Pulmonary artery endothelial cell (primary cell): ENCODE measurements around the gene HES6. TPM values are rescaled to one million over a fixed set of nuclear protein-coding genes. Genes with fewer than 3 reads are reported as not detected.
"Not testable (repeated sequence)": the region's sequence is repeated elsewhere in the genome, so short reads cannot be mapped to it uniquely, and the experiment has no call there.

Source experiments
- DNase-seq: peaks from one replicate; pipeline ENCODE4 v3.0.0-alpha.2; 2011; ENCODE audit warnings: low read depth, low spot score
- total RNA-seq: library from RNA; depleted of rRNA; stranded (reverse); fragments of >200 nt; gene quantifications from 2 replicates; pipeline ENCODE4 v1.2.3, GENCODE V29; 2014

HES6 gene
- total RNA-seq, 1 donor from 2014 or later, result 6.6 TPM

DNA sequence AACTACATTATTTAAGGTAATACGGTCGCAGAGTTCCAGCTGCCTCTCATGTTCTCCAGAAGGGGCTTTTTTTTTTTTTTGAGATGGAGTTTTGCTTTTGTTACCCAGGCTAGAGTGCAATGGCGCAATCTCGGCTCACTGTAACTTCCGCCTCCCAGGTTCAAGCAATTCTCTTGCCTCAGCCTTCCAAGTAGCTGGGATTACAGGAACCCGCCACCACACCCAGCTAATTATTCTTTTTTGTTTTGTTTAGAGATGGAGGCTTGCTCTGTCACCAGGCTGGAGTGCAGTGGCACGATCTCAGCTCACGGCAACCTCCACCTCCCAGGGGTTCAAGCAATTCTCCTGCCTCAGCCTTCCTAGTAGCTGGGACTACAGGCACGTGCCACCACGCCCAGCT is 33.6 kb upstream of the HES6 start:
- not testable (repeated sequence) for DNase-seq

DNA sequence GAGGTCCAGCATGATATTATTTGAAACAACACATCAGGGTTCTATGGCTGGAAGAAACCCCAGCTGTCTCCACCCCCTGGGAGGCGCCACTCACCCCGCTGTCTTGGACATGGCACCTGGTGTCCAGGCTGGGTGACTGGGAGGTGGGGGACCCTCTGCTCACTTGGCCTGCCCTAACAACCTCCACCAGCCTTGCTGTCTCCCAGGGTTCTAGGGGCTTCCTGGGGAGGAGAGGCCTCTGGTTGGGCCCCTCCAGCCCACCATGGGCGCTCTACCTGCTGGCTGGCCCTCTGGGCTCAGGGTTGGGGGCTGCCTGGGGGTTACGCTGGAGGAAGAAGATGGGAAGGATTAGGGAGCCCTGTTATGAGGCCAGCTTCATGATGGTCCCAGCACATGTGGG is 32.3 kb upstream of the HES6 start:
- no peak for DNase-seq

DNA sequence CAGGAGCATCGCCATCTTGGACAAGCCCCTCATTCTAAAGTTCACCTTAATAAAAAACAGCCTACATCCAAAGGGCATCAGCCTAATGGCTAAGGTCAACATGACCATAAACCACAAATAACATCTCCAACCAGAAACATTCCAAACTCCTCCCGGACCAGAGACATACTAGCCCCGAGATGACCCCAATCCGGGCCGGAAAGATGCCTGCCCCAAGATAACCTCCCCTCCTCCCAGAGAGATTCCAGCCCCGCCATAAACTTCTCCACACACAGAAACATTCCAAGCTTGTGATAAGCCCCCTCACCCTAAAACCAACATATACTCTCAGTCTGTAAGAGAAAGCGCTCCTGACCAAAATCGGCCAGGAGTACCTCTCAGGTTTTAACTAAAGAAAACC is 31.8 kb upstream of the HES6 start:
- not testable (repeated sequence) for DNase-seq

DNA sequence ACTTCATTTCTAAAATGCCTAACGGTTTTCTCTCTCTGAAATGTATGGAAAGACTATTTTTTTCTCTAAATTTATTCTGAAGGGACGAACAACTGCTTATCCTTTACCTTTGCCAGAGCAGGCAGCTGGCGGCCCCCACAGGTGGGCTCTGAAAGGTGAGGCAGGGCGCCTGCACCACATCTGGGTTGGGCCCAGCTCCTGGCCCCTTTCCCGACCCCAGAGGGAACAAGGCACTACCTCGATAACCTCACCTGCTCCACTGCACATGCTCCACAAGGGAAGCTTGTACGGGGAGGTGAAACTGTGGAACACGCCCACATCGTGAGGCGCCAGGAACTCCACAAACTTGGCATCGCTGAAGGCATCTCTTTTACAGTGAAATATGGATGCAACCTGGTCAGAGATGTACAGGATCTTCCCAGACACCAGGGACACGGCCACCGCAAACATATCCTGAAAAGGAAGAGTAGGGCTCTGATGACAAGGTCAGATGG is 31.3 kb upstream of the HES6 start:
- DNase-seq, result no peak

DNA sequence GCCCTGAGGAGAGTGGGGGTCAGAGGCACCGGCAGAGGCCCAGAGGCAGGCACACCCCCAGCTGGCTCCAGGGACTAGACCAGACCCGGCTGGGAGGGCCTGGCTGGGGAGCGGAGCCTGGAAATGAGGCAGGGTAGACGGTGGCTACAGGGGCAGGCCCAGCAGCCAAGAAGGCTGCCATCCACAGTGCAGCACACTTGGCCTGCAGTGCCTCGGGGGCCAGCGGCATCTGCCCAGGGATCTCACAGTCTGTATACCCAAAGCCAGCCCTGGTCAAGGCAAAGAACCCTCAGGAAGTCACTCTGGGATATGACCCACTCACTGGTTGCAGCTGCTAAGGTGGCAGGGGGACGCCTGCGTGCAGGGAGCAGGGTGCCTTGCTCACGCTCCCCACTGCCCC is 30.8 kb upstream of the HES6 start:
- no peak for DNase-seq

DNA sequence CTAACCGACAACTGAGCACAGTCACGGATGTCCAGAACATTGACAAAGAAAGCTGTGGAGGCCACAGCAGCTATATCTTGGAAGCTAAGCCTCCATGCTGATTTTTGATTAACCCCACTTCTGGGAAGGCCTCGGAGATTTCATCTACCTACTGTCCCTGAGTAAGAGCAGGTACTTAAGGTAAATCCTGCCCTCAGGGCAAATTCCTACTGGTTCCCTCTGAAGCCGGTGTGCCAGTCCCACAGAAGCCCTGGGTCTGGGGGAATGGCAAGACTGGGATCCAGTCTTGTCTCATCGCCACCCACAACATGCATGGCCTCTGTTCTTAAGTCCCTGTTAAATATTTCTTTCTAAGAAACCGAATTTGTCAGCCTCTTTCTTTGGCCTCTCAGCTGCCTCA is 29.9 kb upstream of the HES6 start:
- no peak for DNase-seq

DNA sequence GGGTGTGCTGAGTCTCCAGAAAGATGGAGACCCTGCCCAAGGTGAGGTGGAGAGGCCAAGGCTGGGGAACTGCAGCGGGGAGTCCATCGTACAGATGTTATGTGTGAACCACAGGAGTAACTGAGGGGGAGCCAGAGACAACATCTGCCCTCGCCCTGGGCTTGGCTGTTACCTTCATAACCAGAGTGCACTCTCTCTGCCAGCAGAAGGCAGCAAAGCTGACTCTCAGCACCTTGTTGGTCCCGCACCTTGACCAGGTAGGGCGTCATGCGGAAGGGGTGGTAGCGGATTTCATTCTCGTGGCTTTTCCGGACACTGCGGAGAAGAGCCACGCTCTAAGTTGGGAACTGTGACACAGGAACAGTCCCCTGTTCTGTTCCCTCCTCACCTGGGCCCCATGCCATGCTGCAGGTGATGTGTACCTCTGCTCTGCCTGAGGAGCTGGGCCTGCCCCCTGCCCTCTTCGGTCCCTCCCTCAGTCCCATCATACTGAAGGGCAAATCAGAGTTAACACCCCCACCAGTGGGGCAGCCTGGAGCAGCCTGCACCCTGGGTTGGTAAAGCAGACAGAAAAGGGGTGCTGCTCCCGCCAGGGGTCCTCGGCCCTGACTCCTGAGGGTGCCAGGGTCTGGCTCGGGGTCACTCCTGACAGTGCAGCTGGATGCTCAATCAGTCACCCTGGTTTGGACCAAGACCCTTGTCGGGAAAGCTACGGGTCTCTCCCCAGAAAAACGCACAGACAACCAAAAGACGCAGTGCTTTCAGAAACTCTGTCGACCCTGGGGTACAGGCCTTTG is 28.2 kb upstream of the HES6 start:
- DNase-seq, result no peak

DNA sequence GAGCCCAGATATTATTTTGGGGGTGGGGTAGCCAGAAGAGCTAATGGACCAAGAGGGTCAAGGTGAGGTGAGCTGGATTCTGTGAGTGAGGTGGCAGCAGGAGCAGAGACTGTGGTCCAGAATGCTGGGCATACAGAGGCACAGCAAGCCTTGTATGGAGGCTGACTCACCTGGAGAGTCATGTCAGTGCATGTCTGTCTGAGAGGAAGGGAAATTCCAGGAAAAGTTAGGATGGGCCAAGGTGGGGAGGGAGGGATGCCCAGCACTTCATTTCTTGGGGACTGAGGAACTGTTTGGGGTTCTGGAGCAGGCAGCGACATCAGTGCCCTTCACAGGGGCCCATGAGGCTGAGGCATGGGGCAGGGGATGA is 27.5 kb upstream of the HES6 start:
- DNase-seq, result no peak

DNA sequence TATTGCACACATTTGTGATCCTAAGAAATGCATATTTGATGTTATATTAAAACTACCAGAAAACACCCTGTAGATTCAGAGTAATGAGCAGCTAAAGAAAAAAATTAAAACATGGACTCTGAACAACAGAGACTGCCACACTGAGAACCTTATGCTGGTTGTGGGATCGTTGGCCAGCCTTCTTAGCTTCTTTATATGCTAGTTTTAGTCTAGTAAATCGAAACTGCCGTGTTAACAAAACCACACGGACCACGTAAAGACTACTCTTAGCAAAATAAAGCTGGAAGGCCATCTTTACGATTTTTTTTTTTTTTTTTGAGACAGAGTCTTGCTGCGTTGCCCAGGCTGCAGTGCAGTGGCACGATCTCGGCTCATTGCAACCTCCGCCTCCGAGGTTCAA is 25.8 kb upstream of the HES6 start:
- DNase-seq, result no peak

DNA sequence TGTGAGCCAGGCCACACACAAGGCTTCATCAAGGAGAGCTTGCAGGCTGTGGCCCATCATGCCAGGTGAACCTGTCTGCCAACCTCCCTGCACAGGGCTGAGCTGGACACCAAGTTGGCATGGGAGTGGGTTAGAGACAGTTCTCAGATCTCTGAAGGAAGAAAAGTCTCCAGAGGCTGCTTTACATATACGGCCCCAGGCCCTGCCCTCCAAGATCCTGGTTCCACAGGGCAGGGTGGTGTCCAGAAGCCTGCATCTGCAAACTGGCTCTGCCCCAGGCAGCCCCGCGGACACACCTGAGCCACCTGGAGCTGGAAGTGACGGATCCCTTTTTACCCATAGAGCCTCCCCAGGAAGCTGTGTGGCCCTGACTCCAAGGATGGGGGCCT is 24.2 kb upstream of the HES6 start:
- DNase-seq, result no peak

DNA sequence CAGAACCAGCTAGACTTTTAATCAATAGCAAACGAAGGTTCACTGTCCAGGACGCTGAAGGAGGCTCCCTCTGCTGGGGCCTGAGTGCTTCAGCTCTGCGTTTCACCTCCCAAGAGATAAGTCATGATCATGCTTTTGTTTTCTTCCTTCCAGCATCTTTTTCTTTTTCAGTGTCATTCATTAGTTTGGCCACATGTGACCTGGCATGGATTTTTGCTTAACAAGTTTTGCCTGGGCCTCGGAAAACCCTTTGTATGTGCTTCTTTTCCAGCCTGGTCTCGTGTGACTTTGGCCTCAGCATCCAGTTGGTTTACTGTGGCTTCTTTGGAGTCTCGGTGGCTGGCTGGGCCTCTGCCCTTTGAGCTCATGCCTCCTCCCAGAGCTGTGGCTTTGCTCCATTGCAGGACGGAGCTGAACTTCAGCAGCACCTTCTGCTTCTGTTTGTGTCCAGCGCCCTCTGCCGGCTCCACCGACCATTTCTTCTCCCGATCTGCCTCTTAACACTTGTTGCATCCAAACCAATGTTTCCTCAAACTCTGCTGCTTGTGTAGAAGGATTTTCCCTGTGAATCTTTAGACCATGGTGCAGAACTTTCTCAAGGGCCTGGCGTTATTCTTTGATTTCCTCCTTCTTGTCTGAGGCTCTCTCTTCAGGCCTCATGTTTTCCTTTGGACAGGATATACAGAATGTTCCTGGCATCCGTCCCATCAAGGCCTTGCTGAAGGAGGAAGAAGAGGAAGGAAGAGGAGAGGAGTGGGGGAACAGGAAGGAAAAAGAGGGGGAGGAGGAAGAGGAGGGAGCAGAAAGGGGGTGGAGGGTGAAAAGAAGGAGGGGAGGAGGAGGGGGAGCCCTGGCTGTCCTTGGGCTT is 23.6 kb upstream of the HES6 start:
- peak; percentile 81 for DNase-seq

DNA sequence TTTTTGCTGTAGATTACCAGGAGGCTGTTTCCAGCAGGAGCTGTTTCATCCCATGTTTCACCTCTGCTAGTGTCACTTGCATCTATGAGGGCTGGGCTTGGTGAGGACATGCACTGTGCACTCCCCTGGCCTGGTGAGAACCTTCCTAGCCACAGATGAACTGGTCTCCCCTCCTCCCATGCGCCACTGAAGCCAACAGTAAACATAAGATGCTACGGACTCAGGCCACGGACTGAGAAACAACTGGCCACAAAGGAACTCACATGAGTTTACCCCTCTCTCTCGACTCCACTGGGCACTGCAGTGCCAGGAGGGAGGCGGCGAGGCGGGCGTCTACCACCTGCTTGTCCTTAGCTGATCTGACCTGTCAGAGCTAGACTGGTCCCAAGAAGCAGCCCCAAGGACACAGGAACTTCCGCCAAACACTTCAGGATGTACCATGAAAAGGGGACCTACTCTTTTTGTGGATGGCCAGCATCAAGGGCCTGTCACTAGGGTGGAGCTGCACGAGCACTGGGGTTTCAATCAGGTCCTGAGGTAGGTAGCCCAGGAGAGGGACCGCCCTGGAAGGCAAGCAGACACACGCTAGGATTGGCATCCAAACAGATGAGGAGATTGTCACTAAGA is 22.8 kb upstream of the HES6 start:
- DNase-seq, result no peak

DNA sequence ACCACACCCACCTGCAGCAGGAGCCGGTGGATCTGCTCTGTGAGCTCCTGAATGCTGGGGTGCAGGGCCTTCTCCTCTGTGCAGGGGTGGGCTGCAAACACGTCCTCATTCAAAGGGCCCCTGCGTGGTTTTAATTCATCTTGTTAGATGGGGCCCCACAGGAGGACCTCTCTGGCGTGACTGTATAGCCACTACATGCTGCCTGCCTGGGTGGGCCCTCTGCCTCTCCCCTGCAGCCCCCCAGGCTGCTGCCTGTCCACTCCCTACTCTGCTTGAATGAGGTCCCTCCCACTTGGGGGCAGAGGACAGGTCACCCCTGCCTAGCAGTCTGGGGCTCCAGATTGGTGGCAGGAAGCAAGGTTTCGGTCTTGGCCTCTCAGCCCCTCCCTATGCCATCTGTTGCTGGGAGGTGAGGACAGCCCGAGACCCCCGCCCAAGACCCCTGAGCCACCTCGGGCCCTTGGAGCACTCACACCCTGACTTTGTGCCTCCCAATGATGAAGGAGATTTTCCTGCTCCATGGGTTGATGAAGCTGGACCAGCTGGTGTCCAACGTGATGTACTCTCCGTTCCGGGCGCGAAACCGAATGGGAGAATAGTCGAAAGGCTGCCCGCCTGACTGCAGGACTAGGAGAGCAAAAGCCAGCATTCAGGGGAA is 22.0 kb upstream of the HES6 start:
- DNase-seq, result no peak

DNA sequence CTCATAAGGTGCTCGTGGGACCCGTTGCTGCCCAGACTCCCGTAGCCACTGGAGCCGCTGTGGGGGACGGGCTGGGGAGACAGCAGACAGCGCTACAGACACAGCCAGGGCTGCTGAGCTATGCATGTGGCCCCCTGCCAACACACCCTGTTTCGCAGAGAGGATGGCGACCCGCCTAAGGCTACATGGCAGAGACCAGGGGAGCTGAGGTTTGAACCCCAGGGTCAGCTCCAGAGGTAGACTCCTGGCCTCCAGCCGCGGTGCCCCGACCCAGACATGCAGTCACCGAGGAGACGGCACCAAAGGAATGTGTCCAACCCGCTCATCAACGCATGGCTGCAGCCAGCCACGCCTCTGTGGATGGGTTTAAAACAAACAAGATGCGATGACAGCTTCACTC is 21.0 kb upstream of the HES6 start:
- no peak for DNase-seq

DNA sequence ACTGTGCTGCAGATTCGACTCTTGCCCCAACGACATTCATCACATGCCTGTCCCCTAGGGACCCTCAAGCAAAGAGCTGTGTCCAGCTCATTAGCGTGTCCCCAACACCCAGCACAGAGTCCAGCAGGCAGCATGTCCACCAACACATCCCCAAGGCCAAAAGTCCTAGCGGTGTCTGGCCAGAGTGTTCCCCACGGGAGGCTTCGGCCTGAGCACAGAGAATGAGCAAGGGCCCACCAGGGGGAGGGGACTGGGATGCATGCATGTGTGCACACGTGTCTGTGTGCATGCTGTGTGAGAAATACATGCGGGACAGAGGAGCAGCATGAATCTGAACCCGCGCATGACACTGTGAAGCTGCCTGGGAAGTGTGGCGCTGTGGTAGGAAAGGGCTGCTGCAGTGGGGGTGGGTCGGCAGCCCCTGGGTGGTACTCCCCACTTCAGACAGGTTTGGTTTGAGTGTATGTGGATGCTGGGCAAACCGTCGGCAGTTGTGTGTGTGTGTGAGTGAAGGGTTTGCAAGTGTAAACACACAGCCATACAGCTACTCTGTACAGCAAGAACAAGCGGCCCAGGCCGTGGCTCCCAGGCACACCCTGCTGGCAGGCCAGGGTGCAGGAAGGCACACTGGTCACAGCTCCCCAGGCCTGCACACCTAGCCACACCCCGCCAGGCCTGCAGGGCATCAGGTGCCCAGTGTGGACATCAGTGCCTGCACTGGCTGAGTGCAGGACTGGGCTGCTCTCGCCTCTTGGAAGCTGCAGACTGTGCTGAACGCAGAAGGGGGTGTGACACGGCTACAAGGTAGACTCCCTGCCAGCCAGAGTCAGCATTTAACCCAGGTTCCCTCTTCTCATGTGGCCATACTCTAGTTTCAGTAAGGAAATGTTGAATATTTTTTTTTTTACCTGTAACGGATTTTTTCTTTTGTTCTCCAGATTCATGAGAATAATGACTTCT is 19.5 kb upstream of the HES6 start:
- no peak for DNase-seq

DNA sequence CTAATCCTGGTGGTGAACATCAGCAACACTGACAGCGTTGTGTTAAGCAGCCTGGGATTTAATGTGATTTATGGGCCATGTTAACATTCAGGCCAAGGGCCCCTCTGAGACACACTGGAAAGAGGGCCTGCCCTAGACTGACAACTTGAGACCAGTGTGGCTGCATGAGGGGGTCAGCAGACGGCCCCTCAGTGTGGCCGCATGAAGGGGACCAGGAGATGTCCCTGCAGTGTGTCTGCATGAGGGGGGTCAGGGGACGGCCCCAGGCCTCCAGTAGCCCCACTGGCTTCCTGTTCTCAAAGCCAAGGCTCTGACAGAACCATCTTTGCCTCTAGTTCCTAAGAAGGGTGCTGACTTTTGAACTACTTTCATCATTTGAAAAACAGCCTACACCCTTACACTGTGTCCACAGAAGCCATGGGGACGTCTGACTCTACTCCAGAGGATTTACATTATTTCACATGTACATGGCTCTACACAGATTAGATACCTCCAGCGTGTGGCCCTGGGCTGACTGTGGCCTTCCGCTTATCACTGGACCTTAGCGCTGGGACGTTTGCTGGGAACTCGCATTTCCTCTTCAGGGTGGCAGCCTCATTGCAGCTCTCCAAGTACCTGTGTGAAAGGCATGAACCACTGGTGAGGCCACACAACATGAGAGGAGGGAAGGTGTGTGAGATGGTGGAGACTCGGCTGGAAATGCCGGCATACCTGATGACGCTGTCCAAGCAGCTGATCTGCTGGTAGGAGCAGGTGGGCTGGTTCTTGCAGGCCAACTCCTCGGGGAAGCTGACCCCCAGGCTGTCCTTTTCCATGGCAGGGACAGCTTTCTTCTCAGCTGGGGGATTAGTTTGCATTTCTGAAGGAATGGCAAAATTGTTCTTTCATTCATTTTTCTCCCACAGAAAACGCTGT is 18.2 kb upstream of the HES6 start:
- DNase-seq, result no peak

DNA sequence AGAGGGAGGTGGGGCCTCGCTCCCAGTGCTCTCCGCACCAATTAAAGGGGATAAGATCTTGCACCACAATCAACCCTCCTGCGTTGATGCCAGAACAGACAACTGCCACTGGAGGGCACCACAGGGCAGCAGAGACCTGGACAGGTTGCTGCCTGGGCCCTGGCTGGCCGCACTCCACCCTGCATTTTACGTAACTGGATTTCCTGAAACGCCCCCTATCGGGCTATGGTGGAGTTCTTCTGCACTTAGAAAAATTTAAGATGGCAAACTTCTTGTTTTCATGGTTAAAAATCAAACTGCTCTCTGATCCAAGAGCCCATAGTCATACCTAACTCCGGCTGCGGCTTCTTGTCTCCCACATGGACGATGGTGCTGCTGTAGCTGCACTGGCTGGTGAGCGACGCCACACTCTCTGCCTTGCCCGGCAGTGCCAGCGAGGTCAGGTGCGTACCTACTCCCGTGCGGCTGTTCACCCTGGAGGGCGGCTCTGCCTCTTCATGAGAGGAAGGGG is 16.8 kb upstream of the HES6 start:
- DNase-seq, result peak; percentile 45

DNA sequence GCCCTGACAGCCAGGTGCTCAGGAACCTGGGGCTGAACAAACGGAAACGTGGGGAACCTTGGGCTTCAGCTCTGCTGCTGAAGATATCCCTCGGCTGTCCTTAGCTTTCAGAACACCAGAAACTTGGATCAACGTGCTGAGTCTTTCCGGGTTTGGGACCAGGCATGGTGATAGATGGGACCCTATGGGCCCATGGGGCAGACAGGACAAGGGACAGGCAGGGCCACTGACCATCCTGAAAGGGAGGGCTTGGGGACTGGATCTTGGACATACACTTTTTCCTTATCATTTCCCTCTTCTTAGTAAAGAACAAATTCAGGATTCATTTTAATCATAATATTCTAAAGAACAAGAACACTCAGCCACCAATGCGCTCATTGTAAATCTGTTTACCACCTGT is 16.3 kb upstream of the HES6 start:
- DNase-seq, result no peak

DNA sequence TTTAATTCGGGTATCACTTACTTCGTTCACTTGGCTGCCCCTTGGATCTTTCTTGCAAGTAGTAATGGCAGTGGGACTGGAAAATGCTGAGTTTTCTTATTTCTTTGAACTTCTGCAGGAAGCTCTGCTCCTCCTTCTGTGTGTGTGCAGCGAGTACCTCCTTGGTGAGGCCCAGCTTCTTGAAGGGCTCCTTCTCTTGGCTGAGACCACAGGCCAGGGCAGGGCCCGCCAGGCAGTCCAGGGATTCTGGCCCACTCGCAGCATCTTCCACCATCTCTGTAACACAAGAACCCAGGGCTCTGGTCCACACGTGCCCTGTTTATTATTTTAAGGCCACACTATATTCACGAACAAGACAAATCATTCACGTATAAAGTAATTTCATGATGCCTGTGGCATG is 15.8 kb upstream of the HES6 start:
- no peak for DNase-seq
